GM19397 (cell line): ENCODE data around the gene PTPN23.
"Not testable (repeated sequence)": the region's sequence is repeated elsewhere in the genome, so short reads cannot be mapped to it uniquely, and the experiment has no call there.

Experiments used
- ATAC-seq: cut with Tn5 transposase; IDR thresholded peaks from one replicate; pipeline ENCODE4 v1.9.1; 2021; ENCODE audit warnings: mild to moderate bottlenecking, moderate library complexity; ENCODE audit not compliant: unreplicated experiment

PTPN23 gene

GRCh38 chr3:47440131-47440530, 59.3 kb downstream of the PTPN23 start:
- ATAC-seq = no peak

DNA sequence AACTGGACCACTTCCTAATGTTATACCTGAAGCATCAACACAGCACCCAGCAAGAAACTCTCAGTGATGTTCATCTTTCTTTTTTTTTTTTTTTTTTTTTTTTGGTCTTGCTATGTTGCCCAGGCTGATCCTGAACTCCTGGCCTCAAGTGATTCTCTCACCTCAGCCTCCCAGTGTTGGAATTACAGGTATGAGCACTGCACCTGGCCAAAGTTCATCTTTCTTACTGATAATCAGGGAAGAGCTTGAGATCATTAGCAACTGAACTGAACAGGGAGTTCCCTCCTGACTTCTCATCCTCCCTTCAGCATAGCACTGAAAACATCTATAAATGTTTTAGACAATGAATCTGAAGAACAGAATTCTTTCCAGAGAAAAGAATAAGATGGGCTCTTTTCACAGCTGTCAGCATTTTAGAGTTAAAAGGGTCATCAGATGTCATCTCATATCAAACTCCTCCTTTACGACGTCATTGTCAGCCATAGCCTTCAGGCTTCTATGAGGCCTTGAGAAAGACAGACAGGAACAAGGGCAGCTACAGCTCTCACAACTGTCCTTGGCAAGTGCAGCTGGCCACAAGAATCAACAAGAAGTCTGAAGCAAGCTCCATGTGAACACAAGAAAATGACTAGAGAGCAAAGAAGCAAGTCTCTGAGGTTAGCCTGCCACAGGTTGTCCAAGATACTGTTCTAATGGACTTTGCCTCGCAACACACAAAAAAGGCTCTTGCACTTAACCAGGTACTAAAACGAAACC, 61.2 kb downstream of the PTPN23 start:
- ATAC-seq = no peak

DNA sequence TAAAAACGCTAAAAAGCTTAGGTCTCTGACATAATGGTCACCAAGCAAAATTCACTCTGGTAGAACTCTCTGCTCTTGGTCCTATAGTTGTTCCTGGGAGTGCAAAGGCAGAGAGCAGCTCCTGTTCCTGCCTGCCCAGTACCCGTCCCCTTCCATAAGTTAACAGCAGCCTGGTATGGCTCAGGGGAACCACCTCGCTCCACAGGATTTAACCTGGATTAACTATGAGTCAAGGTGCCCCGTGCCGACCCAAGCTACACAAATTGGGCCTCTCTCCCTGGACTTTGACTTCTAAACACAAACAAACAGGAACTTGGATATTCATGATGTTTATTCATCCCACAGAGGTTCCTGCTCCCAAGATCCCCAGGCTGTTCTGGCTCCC, 62.8 kb downstream of the PTPN23 start:
- no peak for ATAC-seq

DNA sequence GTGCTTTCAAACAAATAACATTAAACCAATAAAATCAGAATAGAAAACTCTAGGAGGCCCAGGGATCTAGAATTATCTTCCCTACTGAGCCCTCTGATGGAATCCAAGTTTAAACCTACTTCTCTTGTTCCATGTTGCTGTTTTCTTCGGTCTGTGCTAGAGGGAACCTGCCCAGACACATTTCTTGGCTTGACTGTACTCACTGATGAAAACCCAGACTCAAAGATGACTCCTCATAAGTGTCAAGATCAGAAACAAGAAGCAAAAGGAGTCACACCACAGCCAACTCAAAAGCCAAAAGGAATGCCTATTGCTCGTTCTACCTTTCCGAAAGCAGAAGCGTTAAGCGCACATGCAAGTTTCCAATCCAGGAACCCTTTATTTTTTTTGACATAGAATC, 63.3 kb downstream of the PTPN23 start:
- no peak for ATAC-seq

DNA sequence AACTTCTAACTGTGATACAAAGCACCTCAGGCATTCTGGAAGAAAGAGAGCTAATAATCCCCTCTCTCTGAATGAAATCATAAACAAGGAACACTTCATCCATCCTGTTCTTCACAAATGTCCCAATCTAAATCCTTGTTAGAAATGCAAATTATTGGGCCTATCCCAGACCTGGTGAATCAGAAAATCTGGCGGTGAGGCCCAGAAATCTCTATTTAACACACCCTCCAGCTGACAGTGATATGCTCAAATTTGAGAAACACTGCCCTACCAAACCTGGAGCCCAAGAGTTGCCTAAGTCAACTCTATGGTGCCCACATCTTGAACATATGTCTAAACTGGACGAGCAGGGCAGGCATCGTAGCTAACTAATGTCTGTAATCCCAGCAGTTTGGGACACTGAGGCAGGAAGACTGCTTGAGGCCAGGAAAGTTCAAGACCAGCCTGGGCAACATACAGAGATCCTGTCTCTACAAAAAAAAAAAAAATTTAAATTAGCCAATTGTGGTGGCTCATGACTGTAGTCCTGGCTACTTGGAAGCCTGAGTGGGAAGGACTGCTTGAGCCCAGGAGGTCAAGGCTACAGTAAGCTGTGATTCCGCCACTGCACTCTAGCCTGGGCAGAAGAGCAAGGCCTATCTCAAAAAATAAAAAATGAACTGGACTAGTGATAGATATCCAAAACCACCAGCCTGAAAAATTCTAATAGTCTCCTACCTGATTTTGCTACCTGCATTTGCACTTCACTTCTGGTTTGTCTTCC, 71.8 kb downstream of the PTPN23 start:
- no peak for ATAC-seq

DNA sequence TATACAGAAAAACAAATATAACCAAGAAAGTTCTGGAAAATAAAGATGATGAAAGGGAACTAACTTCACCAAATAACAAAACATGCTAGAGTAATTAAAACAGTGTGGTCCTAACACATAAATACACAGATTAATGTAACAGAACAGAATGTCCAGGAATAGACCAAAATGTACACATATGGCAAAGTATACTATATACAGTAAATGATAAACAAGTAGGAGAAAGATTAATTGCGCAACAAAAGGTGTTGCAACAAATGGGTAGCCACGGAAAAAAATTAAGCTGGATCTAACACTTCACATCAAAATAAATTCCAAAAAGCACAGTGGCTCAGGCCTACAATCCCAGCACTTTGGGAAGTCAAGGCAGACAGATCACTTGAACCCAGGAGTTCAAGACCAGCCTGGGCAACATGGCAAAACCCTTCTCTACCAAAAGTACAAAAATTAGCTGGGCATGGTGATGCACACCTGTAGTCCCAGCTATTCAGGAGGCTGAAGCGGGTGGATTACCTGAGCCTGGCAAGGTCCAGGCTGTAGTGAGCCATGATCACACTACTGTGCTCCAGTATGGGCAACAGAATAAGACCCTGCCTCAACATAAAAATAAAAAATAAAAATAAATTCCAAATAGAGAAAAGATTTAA, 75.1 kb downstream of the PTPN23 start:
- ATAC-seq = no peak

DNA sequence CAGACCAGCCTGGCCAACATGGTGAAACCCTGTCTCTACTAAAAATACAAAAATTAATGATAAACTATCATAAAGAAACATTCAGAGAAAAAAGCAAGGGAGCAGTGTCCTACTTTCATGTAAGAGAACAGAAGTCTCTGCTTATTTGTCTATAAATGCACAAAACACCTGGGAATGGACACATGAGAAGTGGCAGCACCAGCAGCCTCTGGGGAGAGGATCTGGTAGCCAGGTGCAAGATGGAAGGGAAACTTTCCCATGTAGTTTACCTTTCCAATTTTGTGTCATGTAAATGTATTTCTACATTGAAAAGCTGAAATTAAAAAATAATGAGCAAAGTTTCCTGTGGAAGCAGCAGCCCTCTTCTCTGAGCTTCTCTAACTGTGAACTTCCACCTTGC, 76.2 kb downstream of the PTPN23 start:
- no peak for ATAC-seq

DNA sequence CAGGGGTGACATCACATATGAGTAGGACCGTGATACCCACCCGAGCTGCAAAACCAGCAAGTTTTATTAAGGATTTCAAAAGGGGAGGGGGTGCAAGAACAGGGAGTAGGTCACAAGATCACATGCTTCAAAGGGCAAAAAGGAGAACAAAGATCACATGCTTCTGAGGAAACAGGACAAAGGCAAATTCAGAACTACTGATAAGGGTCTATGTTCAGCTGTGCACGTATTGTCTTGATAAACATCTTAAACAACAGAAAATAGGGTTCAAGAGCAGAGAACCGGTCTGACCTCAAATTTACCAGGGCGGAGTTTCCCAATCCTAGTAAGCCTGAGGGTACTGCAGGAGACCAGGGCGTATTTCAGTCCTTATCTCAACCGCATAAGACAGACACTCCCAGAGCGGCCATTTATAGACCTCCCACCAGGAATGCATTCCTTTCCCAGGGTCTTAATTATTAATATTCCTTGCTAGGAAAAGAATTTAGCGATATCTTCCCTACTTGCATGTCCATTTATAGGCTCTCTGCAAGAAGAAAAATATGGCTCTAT, 78.8 kb downstream of the PTPN23 start:
- not testable (repeated sequence) for ATAC-seq
